ENCODE results near the gene MMAB.

DNA sequence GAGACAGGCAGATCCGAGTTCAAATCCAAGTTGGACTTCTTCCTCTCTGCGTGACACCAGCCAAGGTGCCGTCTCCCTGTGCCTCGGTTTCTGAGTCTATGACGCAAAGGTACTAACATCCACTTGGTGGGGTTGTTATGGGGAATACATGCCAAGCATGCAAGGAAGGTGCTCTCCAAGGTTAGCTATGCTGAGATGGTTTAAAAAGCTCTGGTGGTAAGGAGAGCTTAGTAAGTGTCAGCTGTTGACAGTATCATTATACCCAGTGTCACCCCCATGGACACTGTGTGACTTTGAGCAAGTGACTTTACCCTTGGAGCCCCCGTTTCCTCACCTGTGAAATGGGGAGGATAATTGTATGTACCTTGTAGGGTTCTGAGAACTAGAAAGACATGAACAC, 22.2 kb downstream of the MMAB start:
- TF ChIP-seq SP1 (IDR thresholded peaks at IDR 0.05) (no peak), BHLHE40 (IDR thresholded peaks at IDR 0.05; ENCODE audit: borderline replicate concordance) (no peak), HDGF (IDR thresholded peaks at IDR 0.05; ENCODE audit: borderline replicate concordance) (no peak), TARDBP (IDR thresholded peaks at IDR 0.05) (no peak), PKNOX1 (IDR thresholded peaks at IDR 0.05) (no peak), ELF4 (IDR thresholded peaks at IDR 0.05) (no peak), FOXA1 (IDR thresholded peaks at IDR 0.05) (no peak)
